HG03439 (cell line): ENCODE data around the gene SCAANT1.

Experiments
- ATAC-seq: cut with Tn5 transposase; IDR thresholded peaks from one replicate; pipeline ENCODE4 v1.9.1; 2021; ENCODE audit warnings: mild to moderate bottlenecking, moderate library complexity; ENCODE audit not compliant: unreplicated experiment

Gene SCAANT1

GRCh38 chr3:63911873-63912767, at the start of gene SCAANT1:
Gene SCAANT1 (minus strand): TSS chr3:63912383.
- ATAC-seq = peak; percentile 78

DNA sequence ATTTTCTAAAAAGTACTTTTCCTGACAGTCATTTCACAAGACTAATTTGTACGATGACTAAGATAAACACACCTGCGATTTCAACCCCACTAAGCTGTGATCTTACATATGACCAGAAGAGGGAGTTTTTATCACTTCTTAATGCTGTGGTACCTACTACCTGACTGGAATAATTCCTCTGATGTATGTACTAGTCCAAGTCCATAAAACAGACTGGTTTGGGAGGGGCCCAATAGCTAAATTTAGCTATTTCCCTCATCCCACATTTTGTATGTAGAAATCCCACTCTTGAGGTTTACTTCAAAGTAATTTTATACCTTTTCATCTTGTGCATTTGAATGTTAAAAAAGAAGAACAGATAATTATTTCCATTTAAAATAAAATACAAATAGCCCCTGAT, 49.7 kb upstream of the SCAANT1 start:
- ATAC-seq = peak; percentile 64

GRCh38 chr3:63960048-63960711, 48.0 kb upstream of the SCAANT1 start:
- no peak for ATAC-seq

DNA sequence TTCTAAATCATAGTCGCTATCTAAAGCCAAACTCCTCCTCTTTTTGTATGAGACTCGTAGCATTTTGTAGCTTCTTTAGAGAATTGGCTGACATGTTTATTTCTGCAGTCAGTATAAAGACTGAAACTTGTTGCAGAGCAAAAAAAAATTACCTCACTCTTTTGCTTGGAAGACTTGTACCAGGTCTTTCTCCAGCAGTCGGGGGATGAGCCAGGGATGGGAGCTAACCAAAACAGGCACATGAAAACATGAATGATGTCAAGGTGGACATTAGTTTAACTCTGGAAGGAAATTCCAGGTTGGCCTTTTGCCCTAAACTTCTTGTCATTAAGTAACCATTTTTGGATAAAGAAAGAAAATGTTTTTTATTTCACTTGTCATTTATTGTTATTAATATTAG, 47.0 kb upstream of the SCAANT1 start:
- ATAC-seq = no peak

DNA sequence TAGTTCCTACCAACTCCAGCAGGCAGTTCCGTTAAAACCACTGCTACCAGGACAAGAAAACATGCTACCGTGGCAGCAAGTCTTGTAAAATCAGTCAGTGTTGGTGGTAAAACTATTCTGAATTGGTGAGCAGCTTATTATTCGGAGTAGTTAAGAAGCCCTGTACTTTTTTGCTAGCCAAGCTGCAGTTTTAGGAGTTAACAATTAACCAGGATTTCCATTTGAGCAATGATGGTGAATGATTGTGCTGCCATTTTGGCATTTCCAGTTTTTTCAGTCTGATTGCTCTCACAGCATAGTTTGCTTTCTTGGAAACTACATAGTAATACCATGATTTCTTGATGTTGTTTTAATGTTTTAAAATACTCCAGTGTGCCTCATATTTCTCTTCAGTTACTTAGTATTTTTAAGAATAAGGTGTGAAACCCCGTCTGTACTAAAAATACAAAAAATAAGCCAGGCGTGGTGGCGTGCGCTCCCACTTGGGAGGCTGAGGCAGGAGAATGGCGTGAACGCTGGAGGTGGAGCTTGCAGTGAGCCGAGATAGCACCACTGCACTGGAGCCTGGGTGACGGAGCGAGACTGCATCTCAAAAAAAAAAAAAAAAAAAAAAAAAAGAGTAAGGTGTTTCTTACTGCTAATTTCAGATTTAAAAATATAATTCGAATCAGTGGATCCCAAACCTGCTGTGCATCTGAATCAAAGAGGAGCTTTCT, 43.8 kb upstream of the SCAANT1 start:
- ATAC-seq = no peak

DNA sequence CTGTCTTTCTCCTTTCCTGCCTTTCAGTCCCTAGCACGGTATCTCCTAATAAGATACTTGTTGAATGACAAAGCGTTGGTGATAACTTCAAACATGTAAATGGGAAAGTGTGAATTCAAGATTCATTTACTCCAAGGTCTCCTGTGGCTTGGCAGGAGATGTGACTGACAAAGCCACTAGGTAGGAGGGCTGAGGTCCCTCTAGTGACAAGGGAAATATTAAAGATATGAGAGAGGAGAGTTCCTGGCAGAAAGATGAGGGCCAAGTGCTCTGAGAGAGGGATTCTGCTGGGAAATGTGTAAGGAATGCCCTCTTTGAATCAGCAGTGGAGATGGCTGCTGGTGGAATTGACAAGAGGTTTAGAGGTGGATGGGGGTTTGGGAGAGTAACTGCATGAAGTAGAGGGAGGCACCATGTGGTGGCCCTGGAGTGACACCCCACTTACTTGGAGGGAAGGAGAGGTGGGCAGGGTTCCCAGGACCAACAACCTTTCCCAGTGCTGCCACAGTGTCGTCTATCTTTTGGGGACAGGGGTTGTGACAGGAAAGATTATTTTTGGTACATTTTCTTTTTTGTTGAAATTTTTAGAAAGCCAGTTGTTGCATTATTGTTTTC, 43.0 kb upstream of the SCAANT1 start:
- ATAC-seq = no peak

DNA sequence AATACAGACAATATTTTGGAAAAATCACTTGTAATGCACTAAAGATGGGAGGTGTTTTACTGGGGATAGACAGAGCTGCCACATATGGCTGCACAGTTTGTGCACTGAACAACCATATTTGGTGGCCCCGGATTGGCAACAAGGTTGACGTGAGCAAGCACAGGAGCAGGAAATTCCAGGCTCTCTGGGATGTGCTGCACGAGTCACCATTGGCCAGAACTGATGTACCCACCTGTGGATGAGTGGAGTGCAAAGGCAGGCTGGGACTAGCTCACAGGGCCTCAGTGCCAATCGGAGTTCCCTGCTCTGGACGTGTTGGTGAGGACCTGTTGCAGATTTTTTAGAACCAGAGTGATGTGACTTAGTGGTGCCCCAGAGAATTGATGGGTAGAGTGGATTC, 42.0 kb upstream of the SCAANT1 start:
- no peak for ATAC-seq

- no peak for ATAC-seq
Observed at GRCh38 chr3:63952248-63952594, 40.0 kb upstream of the SCAANT1 start.

DNA sequence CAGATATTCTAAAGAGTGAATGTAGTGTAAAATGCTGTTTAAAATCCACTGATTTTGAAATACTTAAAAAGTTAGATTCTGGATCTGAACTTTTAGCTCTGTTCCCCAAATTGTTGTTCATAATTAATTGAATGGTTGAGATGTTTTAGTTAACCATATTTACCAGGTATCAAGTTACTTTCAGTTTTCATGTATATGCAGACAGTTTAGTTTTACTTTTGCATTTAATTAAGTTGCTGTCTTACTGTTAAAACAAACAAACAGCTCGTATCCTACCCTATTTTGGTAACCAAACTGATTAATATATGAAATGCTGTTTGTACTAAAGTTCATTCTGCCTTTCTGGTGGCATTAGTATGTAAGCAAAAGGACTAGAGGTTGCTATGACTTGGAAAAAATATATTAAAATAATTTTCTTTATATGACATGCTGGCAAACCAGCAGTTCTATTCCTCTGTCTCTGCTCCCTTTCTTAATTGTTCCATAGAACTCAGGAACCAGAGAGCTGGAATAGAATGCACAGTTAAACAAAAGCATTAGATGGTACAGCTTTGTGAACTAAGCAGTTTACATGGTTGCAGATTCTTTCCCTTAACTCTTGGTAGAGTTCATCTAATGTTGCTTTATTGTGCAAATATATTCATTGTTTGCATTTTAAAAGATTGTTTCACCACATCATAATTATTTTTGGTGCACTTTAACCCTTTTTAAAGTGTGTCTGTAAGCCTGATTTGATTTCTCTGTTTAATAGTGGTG, 39.5 kb upstream of the SCAANT1 start:
- peak; percentile 54 for ATAC-seq

GRCh38 chr3:63950698-63951097, 38.5 kb upstream of the SCAANT1 start:
- no peak for ATAC-seq

DNA sequence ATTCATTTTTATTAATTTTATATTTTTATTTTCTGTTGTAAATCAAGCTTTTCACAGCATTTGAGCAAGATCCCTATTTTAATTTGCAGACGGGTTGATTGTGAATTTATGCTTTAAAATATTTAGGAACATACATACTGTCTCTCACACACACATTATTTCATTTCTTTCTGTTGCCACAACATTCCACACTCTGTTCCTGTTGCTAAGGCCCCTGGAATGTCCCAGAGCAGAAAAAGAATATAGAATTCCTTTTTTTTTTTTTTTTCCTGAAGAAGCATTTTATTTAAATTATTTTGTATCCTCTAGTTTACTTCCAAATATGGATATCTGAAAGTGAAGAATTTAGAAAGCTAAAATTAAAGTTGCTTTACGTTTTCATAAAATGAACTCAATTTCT, 36.8 kb upstream of the SCAANT1 start:
- ATAC-seq = no peak

- ATAC-seq = no peak
Observed at GRCh38 chr3:63947594-63947993, 35.4 kb upstream of the SCAANT1 start.

GRCh38 chr3:63946753-63947152, 34.6 kb upstream of the SCAANT1 start:
- ATAC-seq = no peak

DNA sequence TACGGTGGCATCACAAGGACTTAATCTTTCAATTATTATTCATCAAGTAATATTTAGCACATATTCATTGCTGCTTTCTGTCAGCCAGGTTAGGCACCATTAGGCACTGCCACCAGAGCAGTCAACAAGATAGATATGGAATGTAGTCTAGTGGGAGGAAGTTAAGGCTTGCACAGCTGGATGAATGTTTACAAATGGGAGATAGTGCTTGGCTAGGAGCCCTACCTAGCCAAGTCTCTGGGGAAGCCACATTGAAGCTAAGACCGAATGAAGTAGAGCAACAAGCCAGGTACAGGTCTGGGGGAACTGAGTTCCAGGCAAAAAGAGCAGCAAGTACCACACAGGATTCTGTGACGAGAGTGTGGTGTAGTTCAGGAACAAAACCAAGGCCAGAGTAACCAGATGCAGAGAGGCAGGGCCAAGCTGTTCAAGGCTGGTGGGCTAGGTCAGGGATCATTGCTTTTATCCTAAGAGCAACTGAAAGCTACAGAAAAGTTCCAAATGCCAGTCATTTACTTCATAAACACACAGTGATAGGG, 33.4 kb upstream of the SCAANT1 start:
- no peak for ATAC-seq

- no peak for ATAC-seq
Observed at GRCh38 chr3:63943678-63944077, 31.5 kb upstream of the SCAANT1 start.

DNA sequence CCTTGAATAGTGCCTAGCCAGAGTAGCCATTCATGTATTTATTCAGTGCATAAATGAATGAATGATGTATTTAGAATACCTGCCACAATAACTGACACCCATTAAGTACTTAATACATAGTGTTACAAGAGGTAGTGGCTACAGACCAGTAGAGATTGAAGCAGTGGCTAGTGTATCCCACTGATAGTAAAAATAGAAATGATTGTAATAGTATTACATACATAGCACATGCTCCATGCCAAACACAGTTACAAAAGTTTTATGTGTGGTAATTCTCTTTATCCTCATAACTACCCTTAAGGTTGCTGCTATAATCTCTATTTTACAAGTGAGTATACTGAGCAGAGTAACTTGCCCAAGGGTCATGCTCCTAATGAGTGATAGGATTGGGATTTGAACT, 30.3 kb upstream of the SCAANT1 start:
- ATAC-seq = no peak

DNA sequence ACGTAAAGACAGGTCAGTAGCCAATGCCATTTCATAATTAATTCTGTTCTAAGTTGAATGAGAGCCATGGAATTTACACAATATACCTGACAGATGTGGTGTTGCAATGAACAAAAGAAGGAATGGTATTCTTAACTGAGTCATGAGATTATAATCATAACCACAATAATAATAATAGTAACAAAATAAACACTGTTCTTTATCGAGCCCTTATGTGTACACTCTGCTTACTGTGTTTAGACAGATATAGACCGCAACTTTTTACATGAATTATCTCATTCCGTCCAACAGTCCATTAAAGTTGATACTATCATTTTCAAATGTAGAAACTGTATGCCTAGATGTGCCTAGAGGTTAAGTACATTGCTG, 28.2 kb upstream of the SCAANT1 start:
- no peak for ATAC-seq

DNA sequence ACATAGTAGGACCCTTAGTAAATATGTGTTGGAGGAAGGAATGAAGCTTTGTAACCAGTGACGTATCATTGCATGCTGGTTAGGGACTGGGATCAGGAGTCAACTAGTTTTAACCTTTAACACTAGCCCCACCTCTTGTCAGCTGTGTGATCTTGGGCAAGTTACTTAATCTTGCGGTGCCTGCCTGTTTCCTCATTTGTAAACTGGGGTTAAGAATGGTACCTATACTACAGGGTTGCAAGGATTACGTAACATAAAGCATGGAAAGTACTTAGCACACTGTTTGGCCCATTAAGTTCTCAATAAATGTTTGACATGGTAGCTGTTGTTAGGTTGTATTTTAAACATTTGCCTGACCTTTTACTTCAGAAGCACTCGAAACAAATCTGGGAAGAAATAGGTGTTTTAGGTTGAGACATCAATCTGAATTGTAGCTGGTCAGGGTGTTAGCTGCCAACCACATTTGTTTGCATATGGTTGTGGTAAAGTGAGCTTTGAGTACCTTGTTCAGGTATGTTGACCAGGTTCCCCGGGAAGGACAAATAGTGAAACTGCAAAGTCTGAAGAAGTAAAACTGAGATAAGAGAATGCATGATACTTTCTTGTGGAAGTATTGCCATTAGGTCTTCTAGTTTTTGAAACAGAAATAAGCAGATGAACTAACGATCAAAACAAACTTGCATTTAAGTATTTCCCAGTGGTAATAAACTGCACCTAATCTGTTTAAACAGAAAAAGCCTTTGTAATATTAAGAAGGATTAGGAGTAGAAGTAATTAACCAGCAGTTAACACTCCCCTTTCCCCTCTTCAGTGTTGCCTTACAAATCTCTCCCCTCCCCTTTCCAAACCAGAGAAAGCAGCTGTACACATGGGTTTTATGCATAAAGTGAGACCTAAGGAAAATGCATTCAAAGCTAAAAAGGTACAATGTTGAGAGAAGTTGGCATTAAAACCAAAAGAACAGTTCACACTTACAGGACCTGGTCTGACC, 25.8 kb upstream of the SCAANT1 start:
- peak; percentile 60 for ATAC-seq

DNA sequence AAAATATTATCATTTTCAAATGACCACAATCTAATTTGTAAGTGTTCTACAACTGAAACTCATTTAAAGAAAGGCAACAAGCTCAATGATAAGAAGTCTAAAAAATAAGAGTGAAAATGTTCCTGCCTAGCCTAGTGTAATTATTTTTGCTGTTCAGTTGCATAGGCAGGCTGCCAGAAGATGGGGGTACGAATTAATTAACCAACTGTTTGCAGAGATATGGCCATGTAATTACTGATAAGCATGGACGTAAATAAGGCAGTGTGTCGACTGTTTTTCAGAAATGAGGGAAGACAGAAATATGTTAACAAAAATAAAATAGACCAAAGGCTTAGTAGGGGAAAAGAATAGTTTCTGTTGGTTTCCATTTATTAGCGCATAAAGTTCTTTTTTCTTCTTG, 24.7 kb upstream of the SCAANT1 start:
- ATAC-seq = no peak
